Thymus (tissue), 11 donors: ENCODE results near the gene MAS1L. TPM values are rescaled to one million over a fixed set of nuclear protein-coding genes. Genes with fewer than 3 reads are reported as not detected.

Source experiments
- DNase-seq, 9 donors: peaks; one replicate each; pipeline ENCODE4 v3.0.0-alpha.2; 2013; ENCODE audit warnings: low spot score in 9 of 9, low read depth in 6 of 9, missing footprints in 1 of 9
- H3K27ac ChIP-seq, 2 donors: one replicate each; pipeline ENCODE4 v1.5.1; 2013; ENCODE audit warnings: control low read depth in 1 of 2, low read depth in 1 of 2, low read length in 1 of 2, mild to moderate bottlenecking in 1 of 2, moderate library complexity in 1 of 2
- H3K27me3 ChIP-seq, 2 donors: one replicate each; pipeline ENCODE4 v1.5.1; 2013; ENCODE audit warnings: low read length in 1 of 2; ENCODE audit not compliant: control insufficient read depth in 2 of 2, insufficient read depth in 1 of 2
- H3K36me3 ChIP-seq, 2 donors: one replicate each; pipeline ENCODE4 v1.5.1; 2013; ENCODE audit warnings: low read length in 1 of 2, mild to moderate bottlenecking in 1 of 2, moderate library complexity in 1 of 2; ENCODE audit not compliant: control insufficient read depth in 2 of 2, insufficient read depth in 2 of 2
- H3K4me1 ChIP-seq, 2 donors: one replicate each; pipeline ENCODE4 v1.5.1; 2013; ENCODE audit warnings: low read length in 2 of 2; ENCODE audit not compliant: control insufficient read depth in 2 of 2, insufficient read depth in 2 of 2
- H3K4me3 ChIP-seq, 2 donors: one replicate each; pipeline ENCODE4 v1.5.1; 2013; ENCODE audit warnings: low read length in 2 of 2, control low read depth in 1 of 2, mild to moderate bottlenecking in 1 of 2
- H3K9me3 ChIP-seq, 2 donors: one replicate each; pipeline ENCODE4 v1.5.1; 2013; ENCODE audit warnings: low read length in 1 of 2, mild to moderate bottlenecking in 1 of 2; ENCODE audit not compliant: control insufficient read depth in 2 of 2, insufficient read depth in 1 of 2
- WGBS: extraction: QIAGEN DNeasy Blood & Tissue Kit; methylation state at CpG from one replicate; pipeline ENCODE4 v1.1.7; 2013; 5-methylcytosine and 5-hydroxymethylcytosine counted together
- polyA plus RNA-seq: library from polyadenylated mRNA; stranded (reverse); fragments of 200-250 nt; gene quantifications from one replicate; pipeline ENCODE4 v1.2.3, GENCODE V29; 2013
- total RNA-seq: library from RNA; stranded (reverse); fragments of 120-200 nt; gene quantifications from one replicate; pipeline ENCODE4 v1.2.4, GENCODE V29; 2013
- donor health status: healthy.

The MAS1L gene
- total and polyA plus RNA-seq, 2 donors: not detected

GRCh38 chr6:29493261-29493660 is 5.5 kb upstream of the MAS1L start:
- 83% methylated on average over 2 of the region's 2 CpGs for WGBS
- no peaks in the 10 kb centered on the region for H3K27me3 ChIP-seq
- H3K27ac ChIP-seq: no peak overlapping the region
- no peak for DNase-seq
- H3K9me3 ChIP-seq: no peaks in the 10 kb centered on the region
- no peaks in the 10 kb centered on the region for H3K36me3 ChIP-seq
- H3K4me1 ChIP-seq: no peaks in the 10 kb centered on the region
- no peak overlapping the region for H3K4me3 ChIP-seq

- Histone ChIP-seq H3K27ac (no peak overlapping the region), H3K27me3 (no peaks in the 10 kb centered on the region), H3K36me3 (no peaks in the 10 kb centered on the region), H3K4me1 (no peaks in the 10 kb centered on the region), H3K9me3 (no peaks in the 10 kb centered on the region), H3K4me3 (no peak overlapping the region)
- DNase-seq: no peak
- WGBS: 98% methylated on average over 4 of the region's 4 CpGs
Observed at GRCh38 chr6:29491574-29491973, 3.8 kb upstream of the MAS1L start.

- DNase-seq: no peak
- H3K27ac ChIP-seq: no peak overlapping the region
- WGBS: 6% methylated on average over 2 of the region's 2 CpGs
- H3K4me3 ChIP-seq: no peak overlapping the region
- no peaks in the 10 kb centered on the region for H3K4me1 ChIP-seq
- no peaks in the 10 kb centered on the region for H3K36me3 ChIP-seq
- no peaks in the 10 kb centered on the region for H3K9me3 ChIP-seq
- no peaks in the 10 kb centered on the region for H3K27me3 ChIP-seq
Observed at GRCh38 chr6:29490552-29490951, 2.8 kb upstream of the MAS1L start.

GRCh38 chr6:29490055-29490454 is 2.3 kb upstream of the MAS1L start:
- Histone ChIP-seq H3K9me3 (no peaks in the 10 kb centered on the region), H3K27me3 (no peaks in the 10 kb centered on the region), H3K4me1 (no peaks in the 10 kb centered on the region), H3K36me3 (no peaks in the 10 kb centered on the region), H3K27ac (no peak overlapping the region), H3K4me3 (no peak overlapping the region)
- 69% methylated on average over 3 of the region's 3 CpGs for WGBS
- DNase-seq: no peak

- Histone ChIP-seq H3K27me3 (no peaks in the 10 kb centered on the region), H3K4me1 (no peaks in the 10 kb centered on the region), H3K27ac (no peak overlapping the region), H3K36me3 (no peaks in the 10 kb centered on the region), H3K9me3 (no peaks in the 10 kb centered on the region), H3K4me3 (no peak overlapping the region)
- DNase-seq: peak in 1 of 9 donors; percentile 12
- 98% methylated on average over 8 of the region's 8 CpGs for WGBS
Observed at GRCh38 chr6:29489286-29489685, 1.5 kb upstream of the MAS1L start.

- Histone ChIP-seq H3K27ac (no peak overlapping the region), H3K27me3 (no peaks in the 10 kb centered on the region)
Observed at GRCh38 chr6:29488874-29489273, 1.1 kb upstream of the MAS1L start.

GRCh38 chr6:29487131-29487530 is 625 bp downstream of the MAS1L start:
- Histone ChIP-seq H3K4me3 (no peak overlapping the region), H3K36me3 (no peaks in the 10 kb centered on the region), H3K9me3 (no peaks in the 10 kb centered on the region), H3K27ac (no peak overlapping the region), H3K4me1 (no peaks in the 10 kb centered on the region), H3K27me3 (no peaks in the 10 kb centered on the region)
- 93% methylated on average over 5 of the region's 5 CpGs for WGBS
- DNase-seq: no peak

More at GRCh38 chr6:29488874-29489273, 1.1 kb upstream of the MAS1L start:
- no peaks in the 10 kb centered on the region for H3K36me3 ChIP-seq
- DNase-seq: no peak
- H3K4me1 ChIP-seq: no peaks in the 10 kb centered on the region
- H3K4me3 ChIP-seq: no peak overlapping the region
- H3K9me3 ChIP-seq: no peaks in the 10 kb centered on the region

GRCh38 chr6:29486577-29486976 is 1.2 kb downstream of the MAS1L start:
- Histone ChIP-seq H3K36me3 (no peaks in the 10 kb centered on the region), H3K27ac (no peak overlapping the region), H3K4me3 (no peak overlapping the region), H3K4me1 (no peaks in the 10 kb centered on the region), H3K27me3 (no peaks in the 10 kb centered on the region), H3K9me3 (no peaks in the 10 kb centered on the region)
- 49% methylated on average over 4 of the region's 4 CpGs for WGBS
- no peak for DNase-seq

GRCh38 chr6:29483735-29484134 is 4.0 kb downstream of the MAS1L start:
- Histone ChIP-seq H3K27ac (no peak overlapping the region), H3K9me3 (no peaks in the 10 kb centered on the region), H3K4me1 (no peaks in the 10 kb centered on the region), H3K27me3 (no peaks in the 10 kb centered on the region), H3K36me3 (no peaks in the 10 kb centered on the region), H3K4me3 (no peak overlapping the region)
- no peak for DNase-seq
- WGBS: 88% methylated on average over 1 of the region's 1 CpG

GRCh38 chr6:29483186-29483585 is 4.6 kb downstream of the MAS1L start:
- H3K27me3 ChIP-seq: no peaks in the 10 kb centered on the region
- H3K4me1 ChIP-seq: no peaks in the 10 kb centered on the region
- no peak overlapping the region for H3K27ac ChIP-seq
- H3K9me3 ChIP-seq: no peaks in the 10 kb centered on the region
- no peak for DNase-seq
- H3K4me3 ChIP-seq: no peak overlapping the region
- WGBS: 95% methylated on average over 3 of the region's 3 CpGs
- H3K36me3 ChIP-seq: no peaks in the 10 kb centered on the region
